Kidney (tissue), 14 donors: ENCODE results near the gene DLX1. TPM values are rescaled to one million over a fixed set of nuclear protein-coding genes. Genes with fewer than 3 reads are reported as not detected.
A peak's percentile ranks its signal among the peaks of the same experiment; 100 is the strongest.

Source experiments
- DNase-seq, 5 donors: peaks; one replicate each; pipeline ENCODE4 v3.0.0-alpha.2; 2013 to 2020
- FAIRE-seq: peaks from 2 replicates; lab custom pipeline; 2012; peaks lifted over from hg19 to GRCh38; lab: Jason Lieb, UNC
- H3K27ac ChIP-seq, 2 donors: one replicate each; pipeline ENCODE4 v1.7.0; 2013; ENCODE audit warnings: low read depth in 2 of 2, low read length in 2 of 2, inconsistent platforms in 1 of 2
- H3K27me3 ChIP-seq: one replicate; pipeline ENCODE4 v1.7.1; 2013; ENCODE audit warnings: low read length, inconsistent platforms; ENCODE audit not compliant: control insufficient read depth, insufficient read depth
- H3K36me3 ChIP-seq, 3 donors: one replicate each; pipeline versions ENCODE4 v1.7.0 to v1.7.1; 2013; ENCODE audit warnings: low read length in 3 of 3, control low read depth in 1 of 3, inconsistent platforms in 1 of 3; ENCODE audit not compliant: insufficient read depth in 3 of 3, control insufficient read depth in 2 of 3
- H3K4me1 ChIP-seq, 3 donors: one replicate each; pipeline versions ENCODE4 v1.7.0 to v1.7.1; 2013; ENCODE audit warnings: low read length in 3 of 3, inconsistent platforms in 1 of 3, low read depth in 1 of 3; ENCODE audit not compliant: control insufficient read depth in 2 of 3, insufficient read depth in 2 of 3
- H3K4me3 ChIP-seq, 3 donors: one replicate each; pipeline versions ENCODE4 v1.7.0 to v1.8.1; 2013; ENCODE audit warnings: low read length in 3 of 3, control low read depth in 1 of 3, inconsistent platforms in 1 of 3
- H3K9ac ChIP-seq, 3 donors: one replicate each; pipeline versions ENCODE4 v1.7.0 to v1.7.1; 2013; ENCODE audit warnings: low read length in 3 of 3, control low read depth in 1 of 3, inconsistent platforms in 1 of 3
- H3K9me3 ChIP-seq, 3 donors: one replicate each; pipeline versions ENCODE4 v1.7.0 to v1.7.1; 2013; ENCODE audit warnings: low read length in 3 of 3, control low read depth in 1 of 3, inconsistent platforms in 1 of 3; ENCODE audit not compliant: control insufficient read depth in 2 of 3, insufficient read depth in 1 of 3
- CTCF ChIP-seq: IDR thresholded peaks from 3 replicates; pipeline ENCODE4 v1.5.1; 2012; ENCODE audit warnings: mild to moderate bottlenecking, moderate library complexity, borderline replicate concordance; ENCODE audit not compliant: insufficient read depth; ENCODE audit errors: extremely low read depth
- intact Hi-C: fragments of 100-400 bp; cut with DNase I; formaldehyde crosslinking; loops from one replicate; pipeline ENCODE4 v1.11.1; 2022
- polyA plus RNA-seq: library from polyadenylated mRNA; stranded (reverse); fragments of 350-450 nt; fragmentation: Illumina TruSeq; extraction: RNeasy Lipid Tissue Mini Kit (QIAGEN cat#74804); gene quantifications from one replicate; pipeline ENCODE4 v1.2.3, GENCODE V29; 2014; ENCODE audit warnings: low read depth, low replicate concordance; ENCODE audit not compliant: insufficient read depth
- total RNA-seq: library from RNA; stranded (reverse); fragmentation: NEBNext Ultra II Directional; extraction: Animal tissue kit (Norgen Biotek cat#: 25700); gene quantifications from one replicate; pipeline ENCODE4 v1.2.1, GENCODE V29; 2021
- donor health status: control.
- donor health status: control.
- donor health status: control.
- donor health status: control.
- donor health status: control.
- donor health status: DM: yes; HTN: yes; CAD: no.
- donor health status: Normal renal cell carcinoma (clear cell type).

The DLX1 gene
- total and polyA plus RNA-seq, 2 donors from 2014 or later, result not detected

- H3K9me3 ChIP-seq, result no peaks in the 10 kb centered on the region
- no peak overlapping the region for H3K9ac ChIP-seq
- H3K4me1 ChIP-seq, result peaks cover 3 to 17% (median 10%) of the 10 kb centered on the region in 3 donors
- no peaks in the 10 kb centered on the region for H3K36me3 ChIP-seq
- peak; percentile 50 to 75 (median 64) for DNase-seq
- H3K4me3 ChIP-seq, result peak overlapping the region in 1 of 3 donors; percentile 21
- H3K27ac ChIP-seq, result no peak overlapping the region
- intact Hi-C loops, result no loop called here
- TF ChIP-seq CTCF, result peak; percentile 4
- no peak for FAIRE-seq
- peaks cover 59% of the 10 kb centered on the region for H3K27me3 ChIP-seq
These were observed 21.0 kb downstream of the DLX1 start for GRCh38 chr2:172106108-172106961.

GRCh38 chr2:172107690-172108586 is 22.6 kb downstream of the DLX1 start:
- peaks cover 3 to 10% (median 9%) of the 10 kb centered on the region in 3 donors for H3K4me1 ChIP-seq
- H3K27me3 ChIP-seq, result peaks cover 52% of the 10 kb centered on the region
- DNase-seq (peak in 2 of 5 donors; percentile 8 to 9), FAIRE-seq (no peak)
- no peak overlapping the region for H3K27ac ChIP-seq
- no peak overlapping the region for H3K4me3 ChIP-seq
- H3K9me3 ChIP-seq, result no peaks in the 10 kb centered on the region
- intact Hi-C loops, result no loop called here
- TF ChIP-seq CTCF, result no peak
- no peak overlapping the region for H3K9ac ChIP-seq
- H3K36me3 ChIP-seq, result no peaks in the 10 kb centered on the region

- Histone ChIP-seq H3K4me1 (peaks cover 0 to 7% (median 6%) of the 10 kb centered on the region in 3 donors), H3K27ac (no peak overlapping the region), H3K9ac (no peak overlapping the region), H3K36me3 (no peaks in the 10 kb centered on the region), H3K4me3 (no peak overlapping the region), H3K9me3 (no peaks in the 10 kb centered on the region), H3K27me3 (peaks cover 46% of the 10 kb centered on the region)
- DNase-seq (peak in 1 of 5 donors; percentile 8), FAIRE-seq (no peak)
- intact Hi-C loops, result no loop called here
- no peak for TF ChIP-seq CTCF
These were observed 23.3 kb downstream of the DLX1 start for GRCh38 chr2:172108587-172108930.
